SJCRH30 (cell line): ENCODE data around the gene CPT1B. TPM values are rescaled to one million over a fixed set of nuclear protein-coding genes. Genes with fewer than 3 reads are reported as not detected.

ENCODE experiments used
- DNase-seq, 2 experiments: peaks; one replicate each; pipeline ENCODE4 v3.0.0-alpha.2; 2015 to 2020
- H3K27ac ChIP-seq: fragments of 250-450 bp; sonication (Bioruptor Pico); 2 replicates; pipeline ENCODE4 v1.5.1; 2020; ENCODE audit warnings: mild to moderate bottlenecking, moderate library complexity
- H3K27me3 ChIP-seq: fragments of 250-450 bp; sonication (Bioruptor Pico); 2 replicates; pipeline ENCODE4 v1.5.1; 2020; ENCODE audit warnings: mild to moderate bottlenecking, moderate library complexity
- H3K36me3 ChIP-seq: fragments of 250-450 bp; sonication (Bioruptor Pico); 2 replicates; pipeline ENCODE4 v1.5.1; 2020; ENCODE audit warnings: mild to moderate bottlenecking, moderate library complexity
- H3K4me1 ChIP-seq: fragments of 250-450 bp; sonication (Bioruptor Pico); 2 replicates; pipeline ENCODE4 v1.5.1; 2020; ENCODE audit warnings: mild to moderate bottlenecking, moderate library complexity
- H3K4me3 ChIP-seq: fragments of 250-450 bp; sonication (Bioruptor Pico); 2 replicates; pipeline ENCODE4 v1.5.1; 2020; ENCODE audit warnings: mild to moderate bottlenecking, moderate library complexity
- H3K9me3 ChIP-seq: fragments of 250-450 bp; sonication (Bioruptor Pico); replicated peaks from 2 replicates; pipeline ENCODE4 v1.5.1; 2020; ENCODE audit warnings: mild to moderate bottlenecking, moderate library complexity
- total RNA-seq: library from RNA; depleted of rRNA; stranded (reverse); fragments of >200 nt; shearing (Covaris generic); gene quantifications from 2 replicates; pipeline ENCODE4 v1.2.3, GENCODE V29; 2014

CPT1B gene
- total RNA-seq, 1 experiment from 2014 or later, result 17.1 TPM

GRCh38 chr22:50560034-50560433, 18.2 kb downstream of the CPT1B start:
- Histone ChIP-seq H3K36me3 (no peaks in the 10 kb centered on the region), H3K9me3 (no peaks in the 10 kb centered on the region), H3K27ac (no peak overlapping the region), H3K27me3 (peaks cover 19% of the 10 kb centered on the region), H3K4me1 (no peaks in the 10 kb centered on the region), H3K4me3 (no peak overlapping the region)
- DNase-seq, result no peak

GRCh38 chr22:50556703-50557102, 21.5 kb downstream of the CPT1B start:
- no peaks in the 10 kb centered on the region for H3K9me3 ChIP-seq

GRCh38 chr22:50553310-50553709, 24.9 kb downstream of the CPT1B start:
- Histone ChIP-seq H3K27ac (no peak overlapping the region), H3K4me1 (no peaks in the 10 kb centered on the region), H3K9me3 (no peaks in the 10 kb centered on the region), H3K4me3 (no peak overlapping the region), H3K27me3 (peaks cover 4% of the 10 kb centered on the region; the same call in 1 of the 2 replicates), H3K36me3 (no peaks in the 10 kb centered on the region)
- no peak for DNase-seq

More at GRCh38 chr22:50556703-50557102, 21.5 kb downstream of the CPT1B start:
- H3K27me3 ChIP-seq, result peaks cover 19% of the 10 kb centered on the region
- H3K4me3 ChIP-seq, result no peak overlapping the region
- no peak overlapping the region for H3K27ac ChIP-seq
- no peaks in the 10 kb centered on the region for H3K4me1 ChIP-seq
- DNase-seq, result no peak
- no peaks in the 10 kb centered on the region for H3K36me3 ChIP-seq

- Histone ChIP-seq H3K27me3 (no peaks in the 10 kb centered on the region), H3K4me3 (no peak overlapping the region), H3K4me1 (no peaks in the 10 kb centered on the region), H3K36me3 (no peaks in the 10 kb centered on the region), H3K9me3 (no peaks in the 10 kb centered on the region), H3K27ac (no peak overlapping the region)
- DNase-seq, result no peak
These were observed 27.0 kb downstream of the CPT1B start for GRCh38 chr22:50551160-50551752.

- Histone ChIP-seq H3K27ac (no peak overlapping the region), H3K36me3 (no peaks in the 10 kb centered on the region), H3K27me3 (no peaks in the 10 kb centered on the region), H3K4me3 (no peak overlapping the region), H3K9me3 (no peaks in the 10 kb centered on the region), H3K4me1 (no peaks in the 10 kb centered on the region)
- DNase-seq, result no peak
These were observed 27.8 kb downstream of the CPT1B start for GRCh38 chr22:50550395-50550794.

GRCh38 chr22:50548921-50549790, 29.1 kb downstream of the CPT1B start:
- 0 out of 2 replicates have a peak, but pooled peaks cover 4% of the 10 kb centered on the region for H3K27me3 ChIP-seq
- no peaks in the 10 kb centered on the region for H3K36me3 ChIP-seq
- no peaks in the 10 kb centered on the region for H3K4me1 ChIP-seq
- H3K9me3 ChIP-seq, result no peaks in the 10 kb centered on the region
- no peak overlapping the region for H3K27ac ChIP-seq
- DNase-seq, result no peak
- H3K4me3 ChIP-seq, result no peak overlapping the region

- Histone ChIP-seq H3K4me3 (no peak overlapping the region), H3K9me3 (no peaks in the 10 kb centered on the region), H3K27ac (no peak overlapping the region), H3K4me1 (no peaks in the 10 kb centered on the region), H3K27me3 (0 out of 2 replicates have a peak, but pooled peaks cover 4% of the 10 kb centered on the region), H3K36me3 (no peaks in the 10 kb centered on the region)
- no peak for DNase-seq
These were observed 29.9 kb downstream of the CPT1B start for GRCh38 chr22:50548040-50548920.

GRCh38 chr22:50547263-50547985, 30.8 kb downstream of the CPT1B start:
- DNase-seq, result no peak
- no peak overlapping the region for H3K4me3 ChIP-seq
- H3K36me3 ChIP-seq, result no peaks in the 10 kb centered on the region

GRCh38 chr22:50546326-50547262, 31.6 kb downstream of the CPT1B start:
- H3K27me3 ChIP-seq, result 0 out of 2 replicates have a peak, but pooled peaks cover 4% of the 10 kb centered on the region
- H3K36me3 ChIP-seq, result no peaks in the 10 kb centered on the region
- no peaks in the 10 kb centered on the region for H3K4me1 ChIP-seq
- H3K27ac ChIP-seq, result no peak overlapping the region
- no peaks in the 10 kb centered on the region for H3K9me3 ChIP-seq
- no peak overlapping the region for H3K4me3 ChIP-seq
- no peak for DNase-seq

More at GRCh38 chr22:50547263-50547985, 30.8 kb downstream of the CPT1B start:
- Histone ChIP-seq H3K27me3 (0 out of 2 replicates have a peak, but pooled peaks cover 4% of the 10 kb centered on the region), H3K27ac (no peak overlapping the region), H3K9me3 (no peaks in the 10 kb centered on the region), H3K4me1 (no peaks in the 10 kb centered on the region)

- Histone ChIP-seq H3K27me3 (0 out of 2 replicates have a peak, but pooled peaks cover 4% of the 10 kb centered on the region), H3K4me1 (no peaks in the 10 kb centered on the region), H3K4me3 (no peak within 1 kb of the TSS), H3K9me3 (no peaks in the 10 kb centered on the region), H3K27ac (no peak within 1 kb of the TSS), H3K36me3 (no peaks in the 10 kb centered on the region)
- DNase-seq, result no peak
These were observed 32.5 kb downstream of the CPT1B start, which contains the start of gene KLHDC7B for GRCh38 chr22:50545522-50546325. Gene KLHDC7B (plus strand): TSS chr22:50545899. CDS start chr22:50546244, 345 bp downstream.

- Histone ChIP-seq H3K27ac (no peak overlapping the region), H3K9me3 (no peaks in the 10 kb centered on the region), H3K4me3 (no peak overlapping the region), H3K36me3 (no peaks in the 10 kb centered on the region), H3K27me3 (0 out of 2 replicates have a peak, but pooled peaks cover 4% of the 10 kb centered on the region), H3K4me1 (no peaks in the 10 kb centered on the region)
- no peak for DNase-seq
These were observed 33.4 kb downstream of the CPT1B start for GRCh38 chr22:50544746-50545253.

- H3K4me3 ChIP-seq, result no peak overlapping the region
- H3K9me3 ChIP-seq, result no peaks in the 10 kb centered on the region
- no peak for DNase-seq
- no peaks in the 10 kb centered on the region for H3K4me1 ChIP-seq
- 0 out of 2 replicates have a peak, but pooled peaks cover 4% of the 10 kb centered on the region for H3K27me3 ChIP-seq
- H3K36me3 ChIP-seq, result no peaks in the 10 kb centered on the region
- no peak overlapping the region for H3K27ac ChIP-seq
These were observed 34.0 kb downstream of the CPT1B start for GRCh38 chr22:50544078-50544745.
